B cell (primary cell): ENCODE measurements around the gene ATF1. TPM values are rescaled to one million over a fixed set of nuclear protein-coding genes. Genes with fewer than 3 reads are reported as not detected.

ENCODE experiments used
- ATAC-seq: fragments of 200-7000 bp; cut with Tn5 transposase; one replicate; pipeline ENCODE4 v1.10.0; 2021; ENCODE audit warnings: low read depth, mild to moderate bottlenecking, moderate number of reproducible peaks, moderate library complexity
- CTCF ChIA-PET: fragments of 350-600 bp; sonication (Branson Sonifier 250); formaldehyde crosslinking; loops from one replicate; lab custom pipeline; 2021; ENCODE audit warnings: antibody characterized with exemption, inconsistent platforms; lab: Charles Lee
- POLR2A ChIA-PET: fragments of 350-600 bp; sonication (Branson Sonifier 250); formaldehyde crosslinking; loops from one replicate; lab custom pipeline; 2021; ENCODE audit warnings: antibody characterized with exemption; lab: Charles Lee
- DNase-seq: peaks from one replicate; pipeline ENCODE4 v3.0.0; 2013
- H2AFZ ChIP-seq: 2 replicates; pipeline ENCODE4 v1.6.1; 2012; ENCODE audit warnings: mild to moderate bottlenecking, low read depth, low read length; ENCODE audit not compliant: insufficient read depth, poor library complexity, severe bottlenecking
- H3K27ac ChIP-seq, 2 donors: 1 replicate in 1 of 2; 2 replicates in 1 of 2; pipeline ENCODE4 v1.5.1; 2012 to 2013; ENCODE audit warnings: low read length in 2 of 2, mild to moderate bottlenecking in 2 of 2, moderate library complexity in 1 of 2
- H3K27me3 ChIP-seq, 4 experiments: fragments of 200-600 bp in 1 of 4; sonication (generic) in 1 of 4; replicated peaks in 1 of 4; 1 replicate in 2 of 4; 2 replicates in 2 of 4; pipeline versions ENCODE4 v1.6.1 to v1.7.0; 2013 to 2016; ENCODE audit warnings: low read length in 3 of 4, mild to moderate bottlenecking in 2 of 4, mixed read lengths in 1 of 4, moderate library complexity in 1 of 4; ENCODE audit not compliant: insufficient read depth in 4 of 4, control insufficient read depth in 3 of 4; ENCODE audit errors: control extremely low read depth in 1 of 4
- H3K36me3 ChIP-seq, 2 experiments: replicated peaks in 1 of 2; 1 replicate in 1 of 2; 2 replicates in 1 of 2; pipeline versions ENCODE4 v1.6.1 to v1.7.1; 2013; ENCODE audit warnings: low read length in 1 of 2; ENCODE audit not compliant: insufficient read depth in 2 of 2, control insufficient read depth in 1 of 2; ENCODE audit errors: control extremely low read depth in 1 of 2, extremely low read depth in 1 of 2
- H3K4me1 ChIP-seq, 2 donors: fragments of 200-600 bp in 1 of 2; sonication (generic) in 1 of 2; 1 replicate in 1 of 2; 2 replicates in 1 of 2; pipeline versions ENCODE4 v1.5.1 to v1.6.1; 2013 to 2017; ENCODE audit warnings: low read length in 2 of 2; ENCODE audit not compliant: control insufficient read depth in 2 of 2, insufficient read depth in 2 of 2
- H3K4me2 ChIP-seq: replicated peaks from 2 replicates; pipeline ENCODE3; 2012; ENCODE audit warnings: mild to moderate bottlenecking, low read depth, low read length; ENCODE audit not compliant: poor library complexity, severe bottlenecking
- H3K4me3 ChIP-seq, 5 experiments: fragments of 200-600 bp in 1 of 5; sonication (generic) in 1 of 5; 1 replicate in 3 of 5; 2 replicates in 2 of 5; pipeline versions ENCODE4 v1.5.1 to v1.7.0; 2011 to 2016; ENCODE audit warnings: low read length in 4 of 5, mild to moderate bottlenecking in 4 of 5, low read depth in 2 of 5, control low read depth in 1 of 5, moderate library complexity in 1 of 5; ENCODE audit not compliant: insufficient read depth in 1 of 5; ENCODE audit errors: control extremely low read depth in 1 of 5, extremely low read depth in 1 of 5
- H3K79me2 ChIP-seq: fragments of 200-600 bp; sonication (generic); one replicate; pipeline ENCODE4 v1.6.0; 2016; ENCODE audit warnings: low read length; ENCODE audit not compliant: control insufficient read depth, insufficient read depth
- H3K9ac ChIP-seq: fragments of 200-600 bp; sonication (generic); 2 replicates; pipeline ENCODE4 v1.6.1; 2017; ENCODE audit warnings: mild to moderate bottlenecking, low read length, moderate library complexity
- H3K9me3 ChIP-seq, 3 donors: one replicate each; pipeline versions ENCODE4 v1.6.1 to v1.7.1; 2013; ENCODE audit warnings: low read length in 2 of 3; ENCODE audit not compliant: control insufficient read depth in 2 of 3, insufficient read depth in 1 of 3; ENCODE audit errors: control extremely low read depth in 1 of 3
- H4K20me1 ChIP-seq: 2 replicates; pipeline ENCODE4 v1.6.0; 2012; ENCODE audit warnings: mild to moderate bottlenecking, low read length; ENCODE audit not compliant: insufficient read depth, control insufficient read depth, poor library complexity, severe bottlenecking
- H3K27ac Mint-ChIP-seq: one replicate; pipeline ENCODE4 v1.8.0; 2021; ENCODE audit warnings: mixed read lengths
- H3K27me3 Mint-ChIP-seq: one replicate; pipeline ENCODE4 v1.8.0; 2021; ENCODE audit warnings: mixed read lengths
- H3K4me1 Mint-ChIP-seq: one replicate; pipeline ENCODE4 v1.8.0; 2021; ENCODE audit warnings: mixed read lengths
- H3K4me3 Mint-ChIP-seq: one replicate; pipeline ENCODE4 v1.8.0; 2021; ENCODE audit warnings: mixed read lengths
- H3K9me3 Mint-ChIP-seq: one replicate; pipeline ENCODE4 v1.8.0; 2022; ENCODE audit warnings: mixed read lengths; ENCODE audit not compliant: insufficient read depth
- CTCF ChIP-seq: fragments of 200-600 bp; IDR thresholded peaks from one replicate; pipeline ENCODE4 v1.8.0; 2022; ENCODE audit warnings: antibody characterized with exemption, mild to moderate bottlenecking
- EZH2 ChIP-seq: IDR thresholded peaks from 2 replicates; pipeline ENCODE4 v1.6.1; 2012; ENCODE audit warnings: borderline replicate concordance, low read depth, mild to moderate bottlenecking, moderate library complexity, low read length; ENCODE audit not compliant: insufficient read depth, poor library complexity, severe bottlenecking
- WGBS: methylation state at CpG from one replicate; pipeline ENCODE4 v1.1.5; 2013; ENCODE audit warnings: missing lambda C conversion rate; ENCODE audit not compliant: insufficient coverage; 5-methylcytosine and 5-hydroxymethylcytosine counted together
- intact Hi-C: fragments of 100-400 bp; cut with micrococcal nuclease; formaldehyde crosslinking; loops from one replicate; pipeline ENCODE4 v1.10.0; 2022
- polyA plus RNA-seq: library from polyadenylated mRNA; depleted of rRNA; stranded (reverse); fragments of >200 nt; gene quantifications from 2 replicates; pipeline ENCODE4 v1.2.3, GENCODE V29; 2012
- total RNA-seq, 2 donors: library from RNA; stranded (reverse); fragments of 120-200 nt in 1 of 2; gene quantifications; 1 replicate in 1 of 2; 2 replicates in 1 of 2; pipeline versions ENCODE4 v1.2.3 to v1.2.4, GENCODE V29; 2013 to 2022

ATF1 gene
- total and polyA plus RNA-seq, 2 donors (not counting 1 experiment from before 2014, with no cell fraction given) = 17.2 to 39.5 TPM

DNA sequence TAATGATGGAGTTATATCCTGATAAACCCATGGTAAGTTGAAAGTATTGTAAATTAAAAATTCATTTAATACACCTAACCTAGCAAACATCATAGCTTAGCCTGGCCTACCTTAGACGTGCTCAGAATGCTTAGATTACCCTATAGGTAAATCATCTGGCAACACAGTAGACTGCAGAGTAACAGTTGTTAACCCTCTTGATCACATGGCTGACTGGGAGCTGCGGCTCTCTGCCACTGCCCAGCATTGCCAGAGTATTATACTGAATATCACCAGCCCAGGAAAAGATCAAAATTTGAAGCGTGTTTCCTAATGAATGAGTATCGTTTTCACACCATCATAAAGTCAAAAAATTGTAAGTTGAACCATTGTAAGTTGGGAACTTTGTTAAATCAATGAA lies 61.0 kb downstream of the ATF1 start:
- no peaks in the 10 kb centered on the region for H3K79me2 ChIP-seq
- no peaks in the 10 kb centered on the region for H4K20me1 ChIP-seq
- H3K36me3 ChIP-seq = no peaks in the 10 kb centered on the region
- H3K27me3 Mint-ChIP-seq = no peaks in the 10 kb centered on the region
- WGBS = 40% methylated on average over 1 of the region's 4 CpGs
- H3K4me3 ChIP-seq = no peak overlapping the region
- peak overlapping the region; percentile 2 to 72 for H3K27ac ChIP-seq
- H3K27me3 ChIP-seq = no peaks in the 10 kb centered on the region
- intact Hi-C loops = loop anchor here (1.0 to 5.0 kb wide), 8 partner anchors 60 to 707 kb away; partner anchors contain the start of genes ATF1, CSRNP2, LETMD1 and TFCP2
- no peak for DNase-seq
- H3K9me3 Mint-ChIP-seq = no peaks in the 10 kb centered on the region
- H3K9me3 ChIP-seq = no peaks in the 10 kb centered on the region
- peak overlapping the region; percentile 75 for H2AFZ ChIP-seq
- CTCF ChIA-PET = interaction anchor here (0.6 to 7.3 kb wide), 25 partner anchors 12 to 545 kb away, joined by 3 to 343 read pairs (median 5); partner anchors contain the start of genes CSRNP2 and SLC11A2
- no peak for TF ChIP-seq EZH2
- no peak for TF ChIP-seq CTCF
- peak overlapping the region; percentile 27 for H3K4me3 Mint-ChIP-seq
- peaks cover 6% of the 10 kb centered on the region for H3K4me1 Mint-ChIP-seq
- peak overlapping the region; percentile 62 for H3K27ac Mint-ChIP-seq
- H3K9ac ChIP-seq = peak overlapping the region; percentile 13
- POLR2A ChIA-PET = interaction anchor here (0.6 to 1.4 kb wide), 4 partner anchors 99 to 393 kb away, joined by 3 to 6 read pairs (median 4); partner anchors contain the start of gene POU6F1
- ATAC-seq = no peak
- H3K4me1 ChIP-seq = peaks cover 3% of the 10 kb centered on the region in 2 donors
- peak overlapping the region; percentile 35 for H3K4me2 ChIP-seq

DNA sequence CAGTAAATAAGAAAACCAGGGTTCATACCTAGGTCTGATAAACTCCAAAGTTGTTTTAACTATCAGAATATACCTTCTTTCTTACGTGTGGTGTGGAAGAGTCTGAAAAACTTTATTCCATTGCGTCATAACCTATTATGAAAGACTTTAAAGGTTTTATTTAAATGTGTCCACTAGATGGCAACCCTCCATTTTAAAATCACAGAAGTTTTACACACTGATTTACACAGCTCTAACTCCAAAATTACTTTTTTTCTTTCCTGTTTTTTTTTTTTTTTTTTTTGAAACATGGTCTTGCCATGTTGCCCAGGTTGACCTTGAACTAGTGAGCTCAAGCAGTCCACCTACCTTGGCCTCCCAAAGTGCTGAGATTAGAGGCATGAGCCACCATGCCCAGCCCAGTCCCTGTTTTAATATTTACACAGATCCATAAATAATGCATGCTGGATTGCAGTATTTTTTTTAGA lies 61.5 kb downstream of the ATF1 start:
- intact Hi-C loops = loop anchor here (1.0 to 5.0 kb wide), 8 partner anchors 61 to 707 kb away; partner anchors contain the start of genes ATF1, CSRNP2, LETMD1 and TFCP2
- Histone ChIP-seq H2AFZ (peak overlapping the region; percentile 75), H3K4me3 (no peak overlapping the region), H3K9me3 (no peaks in the 10 kb centered on the region), H3K4me1 (peaks cover 3% of the 10 kb centered on the region in 2 donors), H3K36me3 (no peaks in the 10 kb centered on the region), H3K4me2 (peak overlapping the region; percentile 35), H3K27me3 (no peaks in the 10 kb centered on the region), H3K9ac (peak overlapping the region; percentile 13), H4K20me1 (no peaks in the 10 kb centered on the region), H3K79me2 (no peaks in the 10 kb centered on the region), H3K27ac (peak overlapping the region; percentile 2 to 72)
- peak overlapping the region; percentile 27 for H3K4me3 Mint-ChIP-seq
- DNase-seq (peak; percentile 76), ATAC-seq (peak; percentile 73)
- TF ChIP-seq EZH2 = no peak
- TF ChIP-seq CTCF = peak; percentile 76
- ChIA-PET CTCF (interaction anchor here (0.6 to 7.3 kb wide), 30 partner anchors 9 to 707 kb away, joined by 3 to 343 read pairs (median 4); partner anchors contain the start of genes CSRNP2 and SLC11A2), POLR2A (interaction anchor here (0.6 to 1.4 kb wide), 3 partner anchors 98 to 393 kb away, joined by 3 to 4 read pairs (median 4); partner anchors contain the start of gene POU6F1)
- WGBS = no CpG with 5 or more reads among the region's 2 CpGs
- peak overlapping the region; percentile 62 for H3K27ac Mint-ChIP-seq
- H3K4me1 Mint-ChIP-seq = peaks cover 6% of the 10 kb centered on the region
- H3K9me3 Mint-ChIP-seq = no peaks in the 10 kb centered on the region
- H3K27me3 Mint-ChIP-seq = no peaks in the 10 kb centered on the region
